Globus pallidus (tissue), 1 donor: ENCODE measurements around the gene ABLIM2.

Source experiments
- DNase-seq: peaks from one replicate; pipeline ENCODE4 v3.0.0-alpha.2; 2015; ENCODE audit warnings: low spot score

ABLIM2 gene

GRCh38 chr4:8101213-8102075 is 57.2 kb downstream of the ABLIM2 start:
- DNase-seq, result no peak

- no peak for DNase-seq
Observed at GRCh38 chr4:8099981-8100464, 58.6 kb downstream of the ABLIM2 start.

- no peak for DNase-seq
Observed at GRCh38 chr4:8098506-8098905, 60.1 kb downstream of the ABLIM2 start.

GRCh38 chr4:8097721-8098345 is 60.8 kb downstream of the ABLIM2 start:
- DNase-seq, result no peak

GRCh38 chr4:8097141-8097541 is 61.5 kb downstream of the ABLIM2 start:
- no peak for DNase-seq

GRCh38 chr4:8096690-8097061 is 61.9 kb downstream of the ABLIM2 start:
- DNase-seq, result no peak

GRCh38 chr4:8095956-8096689 is 62.5 kb downstream of the ABLIM2 start:
- no peak for DNase-seq

- no peak for DNase-seq
Observed at GRCh38 chr4:8093587-8094274, 64.9 kb downstream of the ABLIM2 start.

- DNase-seq, result no peak
Observed at GRCh38 chr4:8092282-8092681, 66.3 kb downstream of the ABLIM2 start.

GRCh38 chr4:8090744-8091301 is 67.8 kb downstream of the ABLIM2 start:
- DNase-seq, result no peak

- no peak for DNase-seq
Observed at GRCh38 chr4:8090312-8090711, 68.3 kb downstream of the ABLIM2 start.

GRCh38 chr4:8089862-8090261 is 68.8 kb downstream of the ABLIM2 start:
- DNase-seq, result no peak

- DNase-seq, result no peak
Observed at GRCh38 chr4:8088966-8089491, 69.6 kb downstream of the ABLIM2 start.

GRCh38 chr4:8087921-8088495 is 70.6 kb downstream of the ABLIM2 start:
- no peak for DNase-seq

- DNase-seq, result no peak
Observed at GRCh38 chr4:8086783-8087445, 71.7 kb downstream of the ABLIM2 start.

- no peak for DNase-seq
Observed at GRCh38 chr4:8085491-8086117, 73.0 kb downstream of the ABLIM2 start.

GRCh38 chr4:8084712-8085490 is 73.7 kb downstream of the ABLIM2 start:
- no peak for DNase-seq

- DNase-seq, result no peak
Observed at GRCh38 chr4:8084031-8084660, 74.5 kb downstream of the ABLIM2 start.
